Vagina (tissue), 2 donors: ENCODE measurements around the gene RNU5D-1. TPM values are rescaled to one million over a fixed set of nuclear protein-coding genes. Genes with fewer than 3 reads are reported as not detected.

Experiments
- DNase-seq, 2 donors: peaks; one replicate each; pipeline ENCODE4 v3.0.0-alpha.2; 2017; ENCODE audit errors: extremely low spot score in 2 of 2
- H3K27ac ChIP-seq: fragments of 200-600 bp; sonication (generic); one replicate; pipeline ENCODE4 v1.5.1; 2019
- H3K27me3 ChIP-seq: fragments of 200-600 bp; sonication (generic); one replicate; pipeline ENCODE4 v1.5.1; 2019
- H3K36me3 ChIP-seq, 2 donors: fragments of 200-600 bp; sonication (generic); one replicate each; pipeline ENCODE4 v1.5.1; 2017 to 2019
- H3K4me1 ChIP-seq: fragments of 200-600 bp; sonication (generic); one replicate; pipeline ENCODE4 v1.5.1; 2019
- H3K4me3 ChIP-seq, 2 donors: fragments of 200-600 bp; sonication (generic); 1 replicate in 1 of 2; 2 replicates in 1 of 2; pipeline ENCODE4 v1.5.1; 2016 to 2019
- H3K9me3 ChIP-seq: fragments of 200-600 bp; sonication (generic); one replicate; pipeline ENCODE4 v1.5.1; 2019
- POLR2A ChIP-seq, 2 donors: fragments of 450-650 bp; IDR thresholded peaks; one replicate each; pipeline ENCODE4 v1.6.1; 2017; ENCODE audit warnings: antibody characterized with exemption in 2 of 2, mild to moderate bottlenecking in 2 of 2, moderate library complexity in 2 of 2
- POLR2AphosphoS5 ChIP-seq, 2 donors: sonication (generic); formaldehyde crosslinking; IDR thresholded peaks; one replicate each; pipeline ENCODE4 v1.9.0; 2017; ENCODE audit warnings: antibody characterized with exemption in 2 of 2, mild to moderate bottlenecking in 2 of 2, low read depth in 1 of 2; ENCODE audit not compliant: insufficient read depth in 1 of 2
- intact Hi-C: fragments of 100-400 bp; cut with DNase I; formaldehyde crosslinking; loops from one replicate; pipeline ENCODE4 v1.15.1; 2023
- total RNA-seq: library from RNA; depleted of rRNA; stranded (reverse); fragments of >200 nt; gene quantifications from one replicate; pipeline ENCODE4 v1.2.3, GENCODE V29; 2016
- TF ChIP-seq, protein P1 (sequence below), 3 experiments: fragments of 450-650 bp in 2 of 3; fragments of 200-600 bp in 1 of 3; sonication (generic) in 1 of 3; IDR thresholded peaks; one replicate each; pipeline ENCODE4 v1.5.1; 2017 to 2019; ENCODE audit warnings: antibody characterized with exemption in 3 of 3, mild to moderate bottlenecking in 2 of 3, moderate library complexity in 2 of 3

Gene RNU5D-1
- total RNA-seq, 1 donor from 2014 or later, result not detected

DNA sequence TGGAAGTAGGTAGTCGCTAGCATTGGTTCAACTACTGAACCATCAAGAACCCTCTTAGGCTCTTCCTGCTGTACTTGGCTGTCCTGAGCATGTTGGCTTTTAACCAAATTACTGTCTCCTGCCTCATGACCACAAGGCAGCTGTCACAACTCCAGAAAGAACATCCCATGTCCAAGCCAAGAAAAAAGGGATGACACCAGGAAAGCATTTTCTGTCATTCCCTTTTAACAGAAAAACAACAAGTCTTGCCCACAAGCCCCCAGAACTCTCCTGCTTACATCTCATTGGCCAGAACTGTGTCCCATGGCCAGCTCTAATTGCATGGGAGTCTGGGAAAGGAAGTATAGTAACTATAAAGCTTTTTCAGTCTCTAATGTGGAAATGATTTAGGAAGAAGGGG is 2.4 kb upstream of the RNU5D-1 start:
- Histone ChIP-seq H3K27ac (no peak overlapping the region), H3K36me3 (no peaks in the 10 kb centered on the region), H3K9me3 (no peaks in the 10 kb centered on the region), H3K4me3 (no peak overlapping the region), H3K27me3 (no peaks in the 10 kb centered on the region), H3K4me1 (peaks cover 16% of the 10 kb centered on the region)
- intact Hi-C loops, result no loop called here
- DNase-seq, result no peak
- TF ChIP-seq, protein P1, sequence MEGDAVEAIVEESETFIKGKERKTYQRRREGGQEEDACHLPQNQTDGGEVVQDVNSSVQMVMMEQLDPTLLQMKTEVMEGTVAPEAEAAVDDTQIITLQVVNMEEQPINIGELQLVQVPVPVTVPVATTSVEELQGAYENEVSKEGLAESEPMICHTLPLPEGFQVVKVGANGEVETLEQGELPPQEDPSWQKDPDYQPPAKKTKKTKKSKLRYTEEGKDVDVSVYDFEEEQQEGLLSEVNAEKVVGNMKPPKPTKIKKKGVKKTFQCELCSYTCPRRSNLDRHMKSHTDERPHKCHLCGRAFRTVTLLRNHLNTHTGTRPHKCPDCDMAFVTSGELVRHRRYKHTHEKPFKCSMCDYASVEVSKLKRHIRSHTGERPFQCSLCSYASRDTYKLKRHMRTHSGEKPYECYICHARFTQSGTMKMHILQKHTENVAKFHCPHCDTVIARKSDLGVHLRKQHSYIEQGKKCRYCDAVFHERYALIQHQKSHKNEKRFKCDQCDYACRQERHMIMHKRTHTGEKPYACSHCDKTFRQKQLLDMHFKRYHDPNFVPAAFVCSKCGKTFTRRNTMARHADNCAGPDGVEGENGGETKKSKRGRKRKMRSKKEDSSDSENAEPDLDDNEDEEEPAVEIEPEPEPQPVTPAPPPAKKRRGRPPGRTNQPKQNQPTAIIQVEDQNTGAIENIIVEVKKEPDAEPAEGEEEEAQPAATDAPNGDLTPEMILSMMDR (IDR thresholded peaks at IDR 0.05), result no peak
- TF ChIP-seq POLR2A (IDR thresholded peaks at IDR 0.05) (no peak), POLR2AphosphoS5 (IDR thresholded peaks at IDR 0.05; ENCODE audit: insufficient read depth in 1 of 2, low read depth in 1 of 2) (no peak)

DNA sequence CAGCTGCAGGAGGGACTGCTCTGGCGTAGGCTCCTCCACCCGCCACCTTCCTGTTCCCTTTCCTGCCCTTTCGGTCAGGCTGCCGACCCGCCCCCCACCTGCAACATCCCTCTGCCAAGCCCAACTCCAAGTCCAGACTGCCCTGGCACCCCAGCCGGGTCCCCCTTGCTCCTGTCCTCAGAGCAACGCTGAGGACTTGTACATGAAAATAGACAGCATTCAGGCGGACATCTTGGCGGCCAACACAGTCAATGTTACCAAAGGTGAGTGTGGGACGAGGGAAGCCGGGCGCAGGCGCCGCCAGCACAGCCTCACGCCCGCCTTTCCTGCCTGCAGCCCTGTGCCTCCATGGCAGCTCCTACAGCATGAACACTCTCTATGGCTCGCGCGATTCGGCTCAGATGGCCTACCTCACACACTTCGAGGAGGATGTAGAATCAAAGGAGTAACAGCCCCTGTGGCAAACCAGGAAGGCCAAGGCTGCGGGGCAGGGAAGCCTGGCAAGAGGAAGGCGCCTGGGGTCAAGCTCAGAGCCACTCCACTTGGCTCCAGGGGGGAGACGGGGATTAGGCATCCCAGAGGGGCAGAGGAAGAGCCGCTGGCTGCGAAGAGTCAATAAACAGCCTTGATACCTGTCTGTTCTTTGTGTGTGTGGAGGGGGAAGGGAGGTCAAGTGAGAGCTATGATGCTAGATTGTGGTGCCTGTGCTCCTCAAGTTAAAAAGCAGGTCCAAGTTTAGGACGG is 5.8 kb downstream of the RNU5D-1 start:
- no peaks in the 10 kb centered on the region for H3K36me3 ChIP-seq
- H3K4me1 ChIP-seq, result peaks cover 6% of the 10 kb centered on the region
- no peaks in the 10 kb centered on the region for H3K27me3 ChIP-seq
- DNase-seq, result no peak
- intact Hi-C loops, result no loop called here
- H3K27ac ChIP-seq, result no peak overlapping the region
- H3K9me3 ChIP-seq, result no peaks in the 10 kb centered on the region
- TF ChIP-seq, protein P1 (IDR thresholded peaks at IDR 0.05), result no peak
- TF ChIP-seq POLR2A (IDR thresholded peaks at IDR 0.05), result no peak
- TF ChIP-seq POLR2AphosphoS5 (IDR thresholded peaks at IDR 0.05; ENCODE audit: insufficient read depth in 1 of 2, low read depth in 1 of 2), result no peak
- no peak overlapping the region for H3K4me3 ChIP-seq

- no peak for DNase-seq
- Histone ChIP-seq H3K4me1 (no peaks in the 10 kb centered on the region), H3K27ac (no peak overlapping the region), H3K4me3 (no peak overlapping the region), H3K9me3 (no peaks in the 10 kb centered on the region), H3K27me3 (no peaks in the 10 kb centered on the region), H3K36me3 (no peaks in the 10 kb centered on the region)
- TF ChIP-seq POLR2AphosphoS5 (IDR thresholded peaks at IDR 0.05; ENCODE audit: insufficient read depth in 1 of 2, low read depth in 1 of 2), result no peak
- no peak for TF ChIP-seq POLR2A (IDR thresholded peaks at IDR 0.05)
- TF ChIP-seq, protein P1 (IDR thresholded peaks at IDR 0.05), result no peak
- intact Hi-C loops, result no loop called here
Observed at GRCh38 chr1:44724296-44724954, 6.5 kb downstream of the RNU5D-1 start.

- no peaks in the 10 kb centered on the region for H3K9me3 ChIP-seq
- H3K27ac ChIP-seq, result no peak overlapping the region
- TF ChIP-seq, protein P1 (IDR thresholded peaks at IDR 0.05), result no peak
- TF ChIP-seq POLR2A (IDR thresholded peaks at IDR 0.05), result no peak
- no peak for TF ChIP-seq POLR2AphosphoS5 (IDR thresholded peaks at IDR 0.05; ENCODE audit: insufficient read depth in 1 of 2, low read depth in 1 of 2)
- no peaks in the 10 kb centered on the region for H3K4me1 ChIP-seq
- H3K27me3 ChIP-seq, result no peaks in the 10 kb centered on the region
- intact Hi-C loops, result no loop called here
- no peak for DNase-seq
- no peaks in the 10 kb centered on the region for H3K36me3 ChIP-seq
- H3K4me3 ChIP-seq, result no peak overlapping the region
Observed at GRCh38 chr1:44723496-44724295, 7.3 kb downstream of the RNU5D-1 start.
